GM12864 (cell line): ENCODE results near the gene GABRD.

ENCODE experiments used
- DNase-seq: peaks from one replicate; pipeline ENCODE4 v3.0.0-alpha.2; 2011; ENCODE audit warnings: low read depth
- H3K4me3 ChIP-seq: 2 replicates; pipeline ENCODE4 v1.5.1; 2011; ENCODE audit warnings: mild to moderate bottlenecking, low read depth, low read length, control low read depth
- CTCF ChIP-seq: IDR thresholded peaks from 2 replicates; pipeline ENCODE4 v1.5.1; 2011; ENCODE audit warnings: low read depth, mild to moderate bottlenecking, moderate library complexity, low read length, control low read depth, inconsistent platforms; ENCODE audit errors: missing control alignments

Gene GABRD

GRCh38 chr1:2072109-2072806 lies 53.1 kb downstream of the GABRD start:
- no peak for DNase-seq
- TF ChIP-seq CTCF: no peak
- no peak overlapping the region for H3K4me3 ChIP-seq

DNA sequence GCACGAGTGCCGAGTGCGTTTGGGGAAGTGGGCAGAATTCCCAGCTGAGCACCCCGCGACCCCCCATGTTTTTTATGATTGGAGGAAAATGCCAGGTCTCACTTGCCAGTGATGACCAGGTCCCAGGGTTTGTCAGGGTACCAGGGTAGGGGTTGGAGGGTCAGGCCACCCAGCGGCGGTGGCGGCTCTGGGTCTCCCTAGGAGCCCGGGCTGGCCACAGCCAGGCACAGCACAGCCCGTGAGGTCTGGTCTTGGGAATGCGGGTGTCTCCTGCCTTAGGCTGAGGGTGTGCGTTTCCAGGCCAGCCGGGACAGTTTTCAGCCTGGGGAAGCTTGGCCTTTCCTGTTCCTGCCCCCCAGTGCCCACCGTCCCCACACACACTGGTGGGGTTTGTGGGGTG lies 53.7 kb downstream of the GABRD start:
- TF ChIP-seq CTCF: no peak
- DNase-seq: no peak
- H3K4me3 ChIP-seq: no peak overlapping the region

- H3K4me3 ChIP-seq: no peak overlapping the region
- no peak for DNase-seq
Observed at GRCh38 chr1:2073382-2074230, 54.5 kb downstream of the GABRD start.

GRCh38 chr1:2074396-2074795 lies 55.3 kb downstream of the GABRD start:
- TF ChIP-seq CTCF: no peak
- no peak overlapping the region for H3K4me3 ChIP-seq
- no peak for DNase-seq

More at GRCh38 chr1:2073382-2074230, 54.5 kb downstream of the GABRD start:
- no peak for TF ChIP-seq CTCF

DNA sequence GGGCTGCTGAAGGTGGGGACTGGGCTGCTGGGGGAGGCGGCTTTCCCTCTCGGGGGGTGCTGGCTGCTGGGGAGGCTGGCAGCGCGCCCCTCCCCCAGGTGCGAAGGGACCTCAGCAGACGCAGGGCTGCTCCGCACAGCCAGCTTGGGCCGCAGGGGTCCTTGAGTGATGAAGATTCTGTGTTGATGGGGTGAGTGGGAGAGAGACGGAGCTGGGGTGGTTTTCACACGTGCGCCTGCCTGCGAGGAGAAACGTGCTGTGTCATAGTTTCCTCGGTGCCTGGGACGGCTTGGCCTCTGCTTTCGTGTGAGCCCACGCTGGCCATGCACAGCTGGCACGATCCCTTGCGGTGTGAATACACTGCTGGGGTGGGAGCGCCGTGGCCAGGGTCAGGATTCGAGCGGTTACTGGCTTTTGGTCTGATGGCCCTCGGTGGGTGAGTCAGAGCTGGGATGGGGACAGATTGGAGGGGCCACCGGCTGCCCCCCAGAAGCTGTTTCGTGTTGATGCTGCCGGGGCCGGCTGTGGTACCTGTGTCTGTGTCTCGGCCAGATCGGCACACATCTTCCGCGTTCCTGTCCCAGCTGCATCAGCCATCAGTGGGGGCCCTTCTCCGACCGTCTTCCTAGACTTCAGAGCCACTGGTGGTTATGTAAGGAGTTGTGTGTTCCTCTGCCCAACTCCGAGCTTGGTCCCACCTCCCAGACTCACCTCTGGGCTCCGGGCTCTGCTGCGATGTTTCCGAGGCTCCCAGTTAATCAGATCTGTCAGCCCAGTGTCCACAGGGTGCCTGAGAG lies 56.0 kb downstream of the GABRD start:
- no peak for TF ChIP-seq CTCF
- no peak overlapping the region for H3K4me3 ChIP-seq
- DNase-seq: no peak

- DNase-seq: no peak
- no peak overlapping the region for H3K4me3 ChIP-seq
- TF ChIP-seq CTCF: no peak
Observed at GRCh38 chr1:2076826-2077225, 57.7 kb downstream of the GABRD start.
